H1 (cell line): ENCODE measurements around the gene SPINT1. TPM values are rescaled to one million over a fixed set of nuclear protein-coding genes. Genes with fewer than 3 reads are reported as not detected.

Source experiments
- BCL11A ChIP-seq, 2 experiments: IDR thresholded peaks; one replicate each; pipeline ENCODE4 v1.6.1; 2011; ENCODE audit warnings: low read depth in 2 of 2, low read length in 2 of 2, mild to moderate bottlenecking in 2 of 2
- polyA plus RNA-seq, 7 experiments: library from polyadenylated mRNA; depleted of rRNA in 3 of 7; stranded (reverse) in 5 of 7; unstranded in 2 of 7; fragments of >200 nt in 5 of 7; fragments of 200-250 nt in 2 of 7; gene quantifications; 1 replicate in 5 of 7; 2 replicates in 1 of 7; 4 replicates in 1 of 7; pipeline versions ENCODE4 v1.2.1 to v1.2.3, GENCODE V29; 2011 to 2013; ENCODE audit warnings: missing spikeins in 2 of 7, mixed read lengths in 2 of 7
- total RNA-seq: library from RNA; stranded (reverse); fragmentation: NEBNext Ultra II Directional; extraction: Animal tissue kit (Norgen Biotek cat#: 25700); gene quantifications from 2 replicates; pipeline ENCODE4 v1.2.1, GENCODE V29; 2021

Gene SPINT1
- total and polyA plus RNA-seq, 2 of the 8 experiments (the other 6 are each of a cell fraction or from before 2014, with no cell fraction given) = 117 to 155 TPM

DNA sequence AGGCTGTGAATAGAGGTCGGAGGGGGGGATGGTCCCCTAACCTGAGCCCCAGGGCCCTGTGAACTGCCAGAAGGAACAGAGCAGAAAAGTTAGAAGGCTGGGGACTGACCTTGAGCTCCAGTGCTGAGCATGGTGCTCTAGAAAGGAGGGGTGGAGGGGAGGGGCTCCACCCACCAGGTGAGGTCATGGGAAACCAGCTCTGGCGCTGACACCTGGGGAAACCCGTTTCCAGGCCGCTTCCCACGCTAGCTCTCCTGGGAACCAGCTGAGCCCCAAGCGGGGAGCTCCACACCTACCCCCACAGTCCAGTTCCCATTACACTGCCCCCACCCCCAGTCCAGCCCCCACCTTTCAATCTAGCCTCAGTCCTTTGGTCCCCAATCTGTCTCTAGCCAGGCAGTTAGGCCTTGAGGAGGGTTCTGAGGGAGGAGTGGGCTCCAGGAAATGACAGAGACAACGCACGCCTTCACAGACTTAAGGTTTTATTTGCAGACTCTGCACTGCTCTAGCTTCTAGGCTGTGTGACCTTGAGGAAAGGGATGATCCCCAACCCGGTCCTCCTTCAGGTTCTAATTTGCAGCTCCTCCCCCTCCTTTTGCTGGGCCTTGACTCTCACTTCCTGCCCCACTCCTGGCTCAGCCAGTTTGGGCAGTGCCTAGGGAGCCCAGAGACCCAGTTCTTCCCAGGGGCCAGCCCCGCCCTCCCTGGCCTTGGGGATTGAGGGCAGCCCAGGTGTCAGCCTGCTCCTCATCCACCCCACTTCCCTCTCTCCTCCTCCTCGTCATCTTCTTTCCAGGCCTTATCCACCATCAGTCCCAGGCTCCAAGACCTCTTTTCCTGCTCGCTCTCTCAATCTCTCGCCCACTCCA lies 28.1 kb downstream of the SPINT1 start (continued):
- no peak for TF ChIP-seq BCL11A (IDR thresholded peaks at IDR 0.05; ENCODE audit: low read depth in 2 of 2, low read length in 2 of 2)
